G401 (cell line): ENCODE data around the gene SLC25A39. TPM values are rescaled to one million over a fixed set of nuclear protein-coding genes. Genes with fewer than 3 reads are reported as not detected.
"Not testable (repeated sequence)": the region's sequence is repeated elsewhere in the genome, so short reads cannot be mapped to it uniquely, and the experiment has no call there.

Source experiments
- DNase-seq: peaks from one replicate; pipeline ENCODE4 v3.0.0-alpha.2; 2015; ENCODE audit warnings: low spot score
- in situ Hi-C: cut with HindIII; loops from 2 replicates; pipeline ENCODE4 v1.10.0; 2016; ENCODE audit warnings: low sequenced_read_pairs, mixed read lengths
- total RNA-seq: library from RNA; depleted of rRNA; stranded (reverse); fragments of >200 nt; shearing (Covaris generic); gene quantifications from 2 replicates; pipeline ENCODE4 v1.2.3, GENCODE V29; 2014; rRNA removed

SLC25A39 gene
- total RNA-seq = 335 and 340 TPM in 2 replicates

DNA sequence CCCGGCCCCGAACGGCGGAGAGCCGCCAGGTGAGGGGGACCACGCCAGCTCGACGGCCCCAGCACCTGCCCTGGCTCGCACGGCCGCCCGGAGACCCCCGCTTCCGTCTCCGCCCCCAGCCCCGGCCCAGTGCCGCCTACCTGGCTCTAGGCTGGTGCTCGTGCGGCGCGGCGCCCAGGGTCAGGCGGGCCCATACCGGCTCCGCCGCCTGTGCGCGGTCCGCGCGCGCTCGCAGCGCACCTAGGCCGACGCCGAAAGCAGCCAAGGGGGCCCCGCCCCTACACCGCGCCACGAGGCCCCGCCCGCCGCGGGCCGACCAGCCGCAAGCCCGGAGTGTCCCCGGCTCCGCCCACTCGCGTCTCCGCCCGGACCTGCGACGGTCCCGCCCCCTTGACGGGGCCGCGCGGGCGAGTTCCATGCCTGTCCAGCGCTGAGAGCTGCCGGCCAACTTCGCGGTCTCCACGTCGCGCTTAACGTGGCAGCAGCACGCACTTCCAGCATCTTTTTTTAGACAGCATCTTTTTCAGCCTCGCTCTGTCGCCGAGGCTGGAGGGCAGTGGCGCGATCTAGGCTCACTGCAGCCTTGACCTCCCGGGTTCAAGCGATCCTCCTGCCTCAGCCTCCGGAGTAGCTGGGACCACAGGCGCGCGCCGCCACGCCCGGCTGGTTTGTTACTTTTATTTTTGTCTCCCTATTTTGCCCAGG, at the start of gene SLC25A39:
TSS of gene SLC25A39 (minus strand) at position 253 of the 705 bp plus-strand sequence. CDS start 1,261 bp downstream, outside the sequence.
- in situ Hi-C loops = loop anchor here (10.0 kb wide), 2 partner anchors 70 to 120 kb away; no protein-coding TSS in a partner anchor
- peak; percentile 92 for DNase-seq

- in situ Hi-C loops = no loop called here
- DNase-seq = no peak
Observed at GRCh38 chr17:44372036-44372435, 47.4 kb upstream of the SLC25A39 start.

DNA sequence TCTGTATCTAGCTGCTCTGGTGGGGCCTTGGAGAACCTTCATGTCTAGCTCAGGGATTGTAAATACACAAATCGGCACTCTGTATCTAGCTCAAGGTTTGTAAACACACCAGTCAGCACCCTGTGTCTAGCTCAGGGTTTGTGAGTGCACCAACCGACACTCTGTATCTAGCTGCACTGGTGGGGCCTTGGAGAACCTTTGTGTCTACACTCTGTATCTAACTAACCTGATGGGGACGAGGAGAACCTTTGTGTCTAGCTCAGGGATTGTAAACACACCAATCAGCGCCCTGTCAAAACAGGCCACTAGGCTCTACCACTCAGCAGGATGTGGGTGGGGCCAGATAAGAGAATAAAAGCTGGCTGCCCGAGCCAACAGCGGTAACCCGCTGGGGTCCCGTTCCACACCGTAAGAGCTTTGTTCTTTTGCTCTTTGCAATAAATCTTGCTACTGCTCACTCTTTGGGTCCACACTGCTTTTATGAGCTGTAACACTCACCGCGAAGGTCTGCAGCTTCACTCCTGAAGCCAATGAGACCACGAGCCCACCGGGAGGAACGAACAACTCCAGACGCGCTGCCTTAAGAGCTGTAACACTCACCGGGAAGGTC, 44.9 kb upstream of the SLC25A39 start:
- DNase-seq = not testable (repeated sequence)

DNA sequence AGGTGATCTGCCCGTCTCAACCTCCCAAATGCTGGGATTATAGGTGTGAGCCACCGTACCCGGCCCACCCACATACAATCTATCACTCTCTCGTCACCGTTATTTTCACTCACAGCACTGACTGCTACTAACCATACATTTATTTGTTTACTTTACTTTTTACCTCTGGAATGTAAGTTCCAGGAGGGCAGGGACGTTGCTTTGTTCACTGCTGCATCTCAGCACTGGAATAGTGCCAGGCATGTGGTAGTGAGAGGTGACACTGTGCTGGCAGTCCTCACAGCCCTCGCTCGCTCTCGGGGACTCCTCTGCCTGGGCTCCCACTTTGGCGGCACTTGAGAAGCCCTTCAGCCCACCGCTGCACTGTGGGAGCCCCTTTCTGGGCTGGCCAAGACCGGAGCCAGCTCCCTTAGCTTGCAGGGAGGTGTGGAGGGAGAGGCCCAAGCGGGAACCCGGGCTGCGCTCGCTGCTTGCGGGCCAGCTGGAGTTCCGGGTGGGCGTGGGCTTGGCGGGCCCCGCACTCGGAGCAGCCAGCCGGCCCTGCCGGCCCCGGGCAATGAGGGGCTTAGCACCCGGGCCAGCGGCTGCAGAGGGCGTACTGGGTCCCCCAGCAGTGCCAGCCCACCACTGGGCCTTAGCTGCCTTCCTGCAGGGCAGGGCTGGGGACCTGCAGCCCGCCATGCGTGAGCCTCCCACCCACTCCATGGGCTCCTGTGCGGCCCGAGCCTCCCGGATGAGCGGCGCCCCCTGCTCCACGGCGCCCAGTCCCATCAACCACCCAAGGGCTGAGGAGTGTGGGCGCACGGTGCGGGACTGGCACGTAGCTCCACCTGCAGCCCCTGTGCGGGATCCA, 44.0 kb upstream of the SLC25A39 start:
- DNase-seq, in situ Hi-C loops: not testable (repeated sequence)

More for the DNA sequence above, 44.9 kb upstream of the SLC25A39 start:
- in situ Hi-C loops = not testable (repeated sequence)

DNA sequence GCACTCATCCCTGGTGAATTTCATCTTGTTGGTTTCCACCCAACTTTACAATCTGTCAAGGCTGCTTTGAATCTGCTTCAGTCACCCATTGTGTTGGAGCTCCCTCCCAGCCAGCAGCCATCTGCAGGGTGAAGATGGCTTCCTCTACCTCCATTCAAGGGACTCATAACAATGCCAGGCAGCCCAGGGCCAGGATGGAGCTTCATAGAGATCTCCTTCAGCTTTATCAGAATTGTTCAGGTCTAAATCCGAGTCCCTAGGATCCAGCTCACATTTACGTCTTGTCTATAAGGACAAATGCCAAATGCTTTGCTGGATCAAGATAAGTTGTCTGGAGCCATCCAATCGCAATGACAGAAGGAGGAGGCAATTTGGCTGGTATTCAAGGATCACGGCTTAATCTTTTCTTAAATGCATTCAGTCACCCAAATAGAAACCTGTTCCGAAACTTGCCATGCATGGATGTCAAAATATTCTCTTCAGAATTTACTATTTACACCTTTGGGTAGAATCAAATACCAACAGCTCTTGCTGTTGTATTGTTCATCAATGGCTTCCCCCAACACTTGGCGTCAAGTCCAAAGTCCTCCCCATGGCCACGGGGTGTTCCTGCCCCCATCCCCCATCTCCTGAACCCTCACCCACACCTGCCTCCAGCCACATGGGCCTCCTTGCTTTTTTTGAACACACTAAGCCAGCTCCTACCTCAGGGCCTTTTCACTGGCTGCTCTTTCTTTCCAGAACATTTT, 42.8 kb upstream of the SLC25A39 start:
- in situ Hi-C loops = no loop called here

DNA sequence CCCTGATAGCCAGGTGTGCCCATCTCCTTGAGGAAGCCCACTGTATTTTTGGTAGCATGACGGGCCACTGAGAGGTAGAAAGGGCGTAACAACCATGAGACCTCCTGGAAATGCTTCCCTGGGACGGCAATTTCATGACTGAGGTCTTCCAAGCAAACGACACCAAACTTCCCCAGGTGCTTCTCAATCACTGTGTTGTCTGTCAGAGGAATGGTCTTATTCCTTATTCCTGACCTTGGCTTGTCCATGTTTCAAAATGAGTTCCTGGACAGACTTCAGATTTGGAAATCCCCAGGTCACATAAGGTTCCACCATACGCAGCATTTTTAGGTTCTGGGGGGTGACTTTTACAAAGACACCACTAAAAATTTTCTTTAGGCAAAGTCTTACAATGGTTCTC, 40.4 kb upstream of the SLC25A39 start:
- DNase-seq, in situ Hi-C loops: not testable (repeated sequence)

More for the DNA sequence above, 42.8 kb upstream of the SLC25A39 start:
- peak; percentile 92 for DNase-seq

GRCh38 chr17:44363613-44364159, 39.1 kb upstream of the SLC25A39 start, which contains the start of gene FAM171A2:
Gene FAM171A2 (minus strand): TSS chr17:44363853. CDS start chr17:44363714, 139 bp downstream.
- DNase-seq = peak; percentile 64
- in situ Hi-C loops = no loop called here

DNA sequence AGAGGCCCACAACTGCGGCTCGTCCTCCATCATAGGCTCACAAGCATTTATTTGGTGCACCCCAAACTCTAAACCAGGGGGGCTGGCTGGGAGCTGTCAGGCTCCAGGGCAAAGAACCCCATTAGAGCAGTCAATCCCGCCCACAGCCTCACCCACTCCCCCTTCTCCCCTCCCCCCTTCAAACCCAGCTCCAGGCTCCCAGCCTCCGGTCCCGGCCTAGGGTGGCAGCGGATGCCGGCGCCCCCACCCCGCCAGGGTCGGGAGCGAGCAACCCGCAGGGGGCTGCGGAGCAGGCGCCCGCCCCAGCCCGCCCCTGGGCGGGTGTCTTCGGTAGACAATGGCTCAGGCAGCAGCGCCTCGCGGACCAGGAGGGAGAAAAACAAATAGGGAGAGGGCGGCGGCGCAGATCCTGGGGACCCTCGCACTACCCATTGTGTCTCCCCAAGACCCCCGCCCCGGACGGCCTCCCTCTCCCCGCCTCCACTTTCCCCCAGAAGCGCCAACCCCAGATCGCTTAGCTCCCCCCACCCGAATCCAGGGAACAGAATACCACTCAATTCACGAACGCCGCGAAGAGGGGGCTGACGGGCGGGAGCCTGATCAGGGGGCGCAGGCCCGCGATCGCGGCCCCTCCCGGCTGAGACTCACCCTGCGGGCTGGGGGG, 38.5 kb upstream of the SLC25A39 start:
- no peak for DNase-seq
- in situ Hi-C loops = no loop called here

- in situ Hi-C loops = no loop called here
- no peak for DNase-seq
Observed at GRCh38 chr17:44362459-44362948, 37.9 kb upstream of the SLC25A39 start.

- peak; percentile 25 for DNase-seq
- in situ Hi-C loops = no loop called here
Observed at GRCh38 chr17:44361292-44362260, 37.0 kb upstream of the SLC25A39 start.

GRCh38 chr17:44360826-44361225, 36.2 kb upstream of the SLC25A39 start:
- peak; percentile 75 for DNase-seq
- in situ Hi-C loops = no loop called here

DNA sequence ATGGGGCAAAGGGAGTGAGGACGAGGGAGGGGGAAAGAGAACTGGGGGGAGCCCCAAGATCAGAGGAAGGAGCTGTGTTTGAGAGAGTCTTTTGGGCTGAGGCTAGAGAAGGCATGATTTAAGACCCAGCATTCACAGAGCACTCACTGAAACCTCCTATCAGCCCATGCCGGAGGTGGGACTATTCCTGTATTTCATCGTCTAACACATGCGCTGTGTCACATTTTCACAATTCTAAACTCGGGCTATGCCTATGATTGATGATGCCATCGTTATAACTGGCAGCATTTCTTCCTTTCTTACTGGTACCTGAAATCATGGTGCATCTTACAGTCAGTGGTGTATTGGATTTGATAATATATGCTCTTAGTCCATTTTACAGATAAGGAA, 35.5 kb upstream of the SLC25A39 start:
- DNase-seq = no peak
- in situ Hi-C loops = no loop called here

GRCh38 chr17:44359458-44360143, 35.0 kb upstream of the SLC25A39 start:
- no peak for DNase-seq
- in situ Hi-C loops = no loop called here

GRCh38 chr17:44359006-44359405, 34.4 kb upstream of the SLC25A39 start:
- in situ Hi-C loops = no loop called here

GRCh38 chr17:44358066-44358465, 33.4 kb upstream of the SLC25A39 start:
- no peak for DNase-seq
- in situ Hi-C loops = no loop called here

More at GRCh38 chr17:44359006-44359405, 34.4 kb upstream of the SLC25A39 start:
- no peak for DNase-seq

DNA sequence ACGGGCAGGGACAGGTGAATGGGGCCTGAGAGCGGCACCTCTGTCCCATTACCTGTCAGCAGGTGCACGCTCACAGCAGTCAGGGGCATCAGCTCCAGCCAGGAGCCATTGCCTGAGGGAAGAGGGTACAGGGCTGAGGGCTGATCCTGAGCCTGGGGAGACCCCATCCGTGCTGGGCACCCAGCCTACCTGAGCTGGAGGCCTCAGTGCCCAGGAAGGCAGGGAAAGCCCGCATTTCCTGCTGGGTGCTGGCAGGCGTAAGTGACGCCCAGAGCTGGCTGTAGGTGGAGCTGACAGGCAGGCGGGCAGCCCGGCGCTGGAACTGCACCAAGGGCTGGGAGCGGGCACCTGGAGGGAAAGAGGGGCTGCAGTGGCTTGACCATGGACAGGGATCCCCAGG, 31.6 kb upstream of the SLC25A39 start:
- DNase-seq = peak; percentile 27
- in situ Hi-C loops = no loop called here
